CD4-positive, alpha-beta T cell treated with Interferon gamma for 1 hour (primary cell): Measurements from ENCODE around the gene GNG13.
"Not testable (repeated sequence)": the region's sequence is repeated elsewhere in the genome, so short reads cannot be mapped to it uniquely, and the experiment has no call there.

ENCODE experiments used
- DNase-seq: peaks from one replicate; pipeline ENCODE4 v3.0.0-alpha.2; 2020

The GNG13 gene

GRCh38 chr16:760065-760464 lies 40.5 kb downstream of the GNG13 start:
- no peak for DNase-seq

GRCh38 chr16:759110-759910 lies 41.2 kb downstream of the GNG13 start:
- no peak for DNase-seq

GRCh38 chr16:756428-756827 lies 44.1 kb downstream of the GNG13 start:
- no peak for DNase-seq

GRCh38 chr16:754656-755055 lies 45.9 kb downstream of the GNG13 start:
- DNase-seq = no peak

GRCh38 chr16:754121-754607 lies 46.4 kb downstream of the GNG13 start:
- DNase-seq = not testable (repeated sequence)

DNA sequence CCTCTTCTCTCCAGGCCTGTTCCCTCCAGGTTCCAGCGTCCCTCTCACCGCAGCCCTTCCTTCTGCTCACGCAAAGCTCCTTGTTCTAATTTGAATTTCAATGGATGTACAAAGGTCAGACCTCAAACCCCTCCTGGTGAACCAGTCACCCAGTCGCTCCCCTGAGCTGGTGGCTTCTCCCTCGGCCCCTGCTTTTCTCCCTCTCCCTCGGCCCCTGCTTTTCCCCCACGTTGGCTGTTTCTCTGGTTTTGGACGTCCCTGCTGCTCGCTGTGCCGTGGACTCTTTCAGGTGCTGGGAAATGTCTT lies 48.6 kb downstream of the GNG13 start:
- DNase-seq = no peak

- no peak for DNase-seq
Measured at GRCh38 chr16:751152-752006, 49.2 kb downstream of the GNG13 start.

DNA sequence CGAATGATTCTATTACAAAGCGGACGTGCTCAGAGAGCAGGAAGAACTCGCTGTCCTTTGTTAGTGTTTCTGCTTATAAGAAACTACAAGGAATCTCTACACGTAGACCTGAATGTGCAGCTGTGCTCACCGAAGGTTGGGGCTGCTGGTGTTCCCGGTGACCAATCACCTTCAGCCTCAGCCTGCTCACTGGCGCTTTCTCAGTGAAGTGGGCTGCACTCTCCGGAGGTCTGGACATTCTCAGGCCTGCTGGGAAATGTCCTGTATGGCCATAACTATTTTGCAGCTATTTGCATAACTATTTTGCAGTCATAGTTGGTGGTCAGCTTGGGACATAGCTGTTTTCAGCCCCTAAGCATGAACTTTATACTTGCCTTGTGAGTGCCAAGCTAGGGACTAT lies 50.0 kb downstream of the GNG13 start:
- no peak for DNase-seq

- no peak for DNase-seq
Measured at GRCh38 chr16:749010-749409, 51.5 kb downstream of the GNG13 start.
